SK-N-SH (cell line): ENCODE results near the gene TGFBR3. TPM values are rescaled to one million over a fixed set of nuclear protein-coding genes. Genes with fewer than 3 reads are reported as not detected.

Experiments
- CTCF ChIA-PET: fragments of 300-600, 350-600 bp; formaldehyde crosslinking; extraction: SDS; loops from one replicate; lab custom pipeline; 2021; lab: Yijun Ruan, JAX
- POLR2A ChIA-PET: fragments of 350-600 bp; sonication (Branson Sonifier 250); formaldehyde crosslinking; extraction: SDS; loops from one replicate; lab custom pipeline; 2020; ENCODE audit warnings: antibody characterized with exemption, inconsistent platforms; lab: Yijun Ruan, JAX
- DNase-seq: peaks from one replicate; pipeline ENCODE4 v3.0.0; 2012
- H2AFZ ChIP-seq: fragments of 200-600 bp; sonication (generic); 2 replicates; pipeline ENCODE4 v1.8.1; 2016; ENCODE audit warnings: antibody characterized with exemption, mild to moderate bottlenecking, low read depth
- H3F3A ChIP-seq: fragments of 200-600 bp; sonication (generic); replicated peaks from 2 replicates; pipeline ENCODE3; 2016; ENCODE audit warnings: antibody characterized with exemption, mild to moderate bottlenecking; ENCODE audit not compliant: insufficient read depth
- H3K27ac ChIP-seq, 2 experiments: fragments of 200-500 bp in 1 of 2; fragments of 200-600 bp in 1 of 2; sonication (Bioruptor generic) in 1 of 2; sonication (generic), shearing (Covaris generic) in 1 of 2; 2 replicates each; pipeline versions ENCODE4 v1.5.1 to v1.6.1; 2014 to 2016; ENCODE audit warnings: low read depth in 2 of 2, inconsistent platforms in 1 of 2, low read length in 1 of 2, mild to moderate bottlenecking in 1 of 2, mixed read lengths in 1 of 2
- H3K27me3 ChIP-seq: fragments of 200-600 bp; sonication (generic), shearing (Covaris generic); 2 replicates; pipeline ENCODE4 v1.6.1; 2016; ENCODE audit warnings: mixed run types; ENCODE audit not compliant: insufficient read depth
- H3K36me3 ChIP-seq, 2 experiments: fragments of 200-500 bp in 1 of 2; fragments of 200-600 bp in 1 of 2; sonication (Bioruptor generic) in 1 of 2; sonication (generic) in 1 of 2; replicated peaks in 1 of 2; 2 replicates each; pipeline versions ENCODE3 to v1.5.1; 2014 to 2016; ENCODE audit warnings: low read length in 1 of 2, mild to moderate bottlenecking in 1 of 2; ENCODE audit not compliant: insufficient read depth in 2 of 2, control insufficient read depth in 1 of 2
- H3K4me1 ChIP-seq, 2 experiments: fragments of 200-500 bp in 1 of 2; fragments of 200-600 bp in 1 of 2; sonication (Bioruptor generic) in 1 of 2; sonication (generic), shearing (Covaris generic) in 1 of 2; 2 replicates each; pipeline versions ENCODE4 v1.5.1 to v1.6.1; 2014 to 2016; ENCODE audit warnings: low read depth in 1 of 2, low read length in 1 of 2, mixed run types in 1 of 2; ENCODE audit not compliant: insufficient read depth in 2 of 2, control insufficient read depth in 1 of 2
- H3K4me2 ChIP-seq: fragments of 200-600 bp; sonication (generic), shearing (Covaris generic); 2 replicates; pipeline ENCODE4 v1.6.1; 2017; ENCODE audit warnings: mixed run types
- H3K4me3 ChIP-seq, 2 experiments: fragments of 200-500 bp in 1 of 2; fragments of 200-600 bp in 1 of 2; sonication (Bioruptor generic) in 1 of 2; sonication (generic), shearing (Covaris generic) in 1 of 2; 2 replicates each; pipeline versions ENCODE4 v1.5.1 to v1.8.1; 2014 to 2016; ENCODE audit warnings: low read depth in 2 of 2, inconsistent platforms in 1 of 2, low read length in 1 of 2, mild to moderate bottlenecking in 1 of 2, mixed read lengths in 1 of 2, moderate library complexity in 1 of 2
- H3K79me2 ChIP-seq: fragments of 200-600 bp; sonication (generic); 2 replicates; pipeline ENCODE4 v1.8.1; 2017; ENCODE audit warnings: mild to moderate bottlenecking; ENCODE audit not compliant: insufficient read depth
- H3K9ac ChIP-seq: fragments of 200-600 bp; sonication (generic); 2 replicates; pipeline ENCODE4 v1.6.1; 2017; ENCODE audit warnings: mixed run types
- H3K9me2 ChIP-seq: fragments of 200-600 bp; sonication (generic); 2 replicates; pipeline ENCODE4 v1.6.1; 2017; ENCODE audit warnings: mixed run types
- H3K9me3 ChIP-seq: fragments of 200-600 bp; sonication (generic); 2 replicates; pipeline ENCODE4 v1.6.1; 2017; ENCODE audit warnings: mixed run types, mild to moderate bottlenecking, moderate library complexity
- H4K20me1 ChIP-seq: fragments of 200-600 bp; sonication (generic); 2 replicates; pipeline ENCODE4 v1.6.1; 2017; ENCODE audit warnings: mild to moderate bottlenecking, mixed run types; ENCODE audit not compliant: insufficient read depth
- CTCF ChIP-seq: fragments of 200-600 bp; sonication (generic); IDR thresholded peaks from 2 replicates; pipeline ENCODE4 v1.6.1; 2017; ENCODE audit warnings: antibody characterized with exemption, mild to moderate bottlenecking, moderate library complexity
- EP300 ChIP-seq, 2 experiments: IDR thresholded peaks; 2 replicates each; pipeline versions ENCODE4 v1.4.0 to v1.6.1; 2012; ENCODE audit warnings: borderline replicate concordance in 1 of 2, low read depth in 1 of 2, low read length in 1 of 2
- GABPA ChIP-seq: IDR thresholded peaks from 2 replicates; pipeline ENCODE4 v1.4.0; 2012; ENCODE audit warnings: low read depth, mild to moderate bottlenecking
- MXI1 ChIP-seq: IDR thresholded peaks from 2 replicates; pipeline ENCODE4 v1.6.1; 2012; ENCODE audit warnings: mild to moderate bottlenecking, low read depth, low read length, improper control_type of control experiment
- NFIC ChIP-seq: IDR thresholded peaks from 2 replicates; pipeline ENCODE4 v1.4.0; 2012; ENCODE audit warnings: borderline replicate concordance
- RAD21 ChIP-seq: IDR thresholded peaks from 2 replicates; pipeline ENCODE4 v1.6.1; 2012; ENCODE audit warnings: mild to moderate bottlenecking, low read length
- REST ChIP-seq: IDR thresholded peaks from 2 replicates; pipeline ENCODE4 v1.6.1; 2012; ENCODE audit warnings: mild to moderate bottlenecking, low read depth, low read length, moderate library complexity
- RXRA ChIP-seq: IDR thresholded peaks from 2 replicates; pipeline ENCODE4 v1.4.0; 2012; ENCODE audit warnings: low read depth, mild to moderate bottlenecking, borderline replicate concordance
- SMC3 ChIP-seq: IDR thresholded peaks from 2 replicates; pipeline ENCODE4 v1.6.1; 2012; ENCODE audit warnings: low read depth, low read length, improper control_type of control experiment
- TAF1 ChIP-seq: IDR thresholded peaks from 2 replicates; pipeline ENCODE4 v1.6.1; 2012; ENCODE audit warnings: low read depth, mild to moderate bottlenecking, low read length, moderate library complexity, borderline replicate concordance
- TEAD4 ChIP-seq: IDR thresholded peaks from 2 replicates; pipeline ENCODE4 v1.4.0; 2012; ENCODE audit warnings: mild to moderate bottlenecking, borderline replicate concordance; ENCODE audit not compliant: insufficient read depth
- USF2 ChIP-seq: fragments of 150-350 bp; IDR thresholded peaks from 2 replicates; pipeline ENCODE4 v1.6.1; 2017; ENCODE audit warnings: antibody characterized with exemption, low read length, low read depth, borderline replicate concordance
- WGBS: methylation state at CpG from one replicate; pipeline ENCODE4 v1.1.6; 2017; ENCODE audit warnings: low lambda C conversion rate; 5-methylcytosine and 5-hydroxymethylcytosine counted together
- polyA plus RNA-seq, 3 experiments: library from polyadenylated mRNA; depleted of rRNA; stranded (reverse); fragments of >200 nt; gene quantifications; 2 replicates each; pipeline ENCODE4 v1.2.3, GENCODE V29; 2012

Gene TGFBR3
- polyA plus RNA-seq, 1 of the 3 experiments (the other 2 are of a cell fraction): 0.07 TPM

- Histone ChIP-seq H2AFZ (no peak overlapping the region), H3K9me2 (no peaks in the 10 kb centered on the region), H3K4me2 (no peak overlapping the region), H3K4me1 (no peaks in the 10 kb centered on the region), H3K79me2 (no peaks in the 10 kb centered on the region), H3K9ac (no peak overlapping the region), H3K36me3 (no peaks in the 10 kb centered on the region), H3K27ac (no peak overlapping the region), H4K20me1 (no peaks in the 10 kb centered on the region), H3K27me3 (peaks cover 12% of the 10 kb centered on the region; the same call in 1 of the 2 replicates), H3F3A (no peaks in the 10 kb centered on the region), H3K9me3 (no peaks in the 10 kb centered on the region), H3K4me3 (no peak overlapping the region)
- CTCF ChIA-PET: interaction anchor here (0.5 kb wide), 1 partner anchor 588 kb away, joined by 3 read pairs; no protein-coding TSS in a partner anchor
- DNase-seq: no peak
- TF ChIP-seq EP300 (IDR thresholded peaks at IDR 0.05; ENCODE audit: borderline replicate concordance in 1 of 2, low read depth in 1 of 2, low read length in 1 of 2) (no peak), MXI1 (no peak), CTCF (no peak), NFIC (no peak), SMC3 (no peak), GABPA (no peak), USF2 (no peak), RXRA (no peak), TAF1 (no peak)
- 12% methylated on average over 8 of the region's 8 CpGs for WGBS
- POLR2A ChIA-PET: no interaction called here
These were observed 54.6 kb downstream of the TGFBR3 start for GRCh38 chr1:91831132-91831930.

GRCh38 chr1:91830242-91831131 lies 55.5 kb downstream of the TGFBR3 start:
- TF ChIP-seq RAD21 (no peak), EP300 (IDR thresholded peaks at IDR 0.05; ENCODE audit: borderline replicate concordance in 1 of 2, low read depth in 1 of 2, low read length in 1 of 2) (no peak), REST (peak; percentile 11; the same call in 1 of the 2 replicates), TEAD4 (no peak), CTCF (peak; percentile 29; the same call in 1 of the 2 replicates)
- no peaks in the 10 kb centered on the region for H3K36me3 ChIP-seq
- H3K9ac ChIP-seq: no peak overlapping the region
- ChIA-PET POLR2A (no interaction called here), CTCF (interaction anchor here (0.9 kb wide), 1 partner anchor 24 kb away, joined by 3 read pairs; no protein-coding TSS in a partner anchor)
- H3K79me2 ChIP-seq: no peaks in the 10 kb centered on the region
- WGBS: 7% methylated on average over 10 of the region's 10 CpGs
- no peak overlapping the region for H2AFZ ChIP-seq
- no peaks in the 10 kb centered on the region for H3K9me3 ChIP-seq
- H3K27ac ChIP-seq: no peak overlapping the region
- no peak for DNase-seq
- no peaks in the 10 kb centered on the region for H3K9me2 ChIP-seq
- no peaks in the 10 kb centered on the region for H3K4me1 ChIP-seq
- peaks cover 13% of the 10 kb centered on the region; the same call in 1 of the 2 replicates for H3K27me3 ChIP-seq
- no peaks in the 10 kb centered on the region for H3F3A ChIP-seq
- H3K4me3 ChIP-seq: no peak overlapping the region
- H3K4me2 ChIP-seq: no peak overlapping the region
- H4K20me1 ChIP-seq: no peaks in the 10 kb centered on the region
